ENCODE results near the gene BPIFA3. TPM values are rescaled to one million over a fixed set of nuclear protein-coding genes. Genes with fewer than 3 reads are reported as not detected.
"Not testable (repeated sequence)": the region's sequence is repeated elsewhere in the genome, so short reads cannot be mapped to it uniquely, and the experiment has no call there.

Gene BPIFA3
- total and polyA plus RNA-seq, 4 experiments from 2014 or later, result not detected

DNA sequence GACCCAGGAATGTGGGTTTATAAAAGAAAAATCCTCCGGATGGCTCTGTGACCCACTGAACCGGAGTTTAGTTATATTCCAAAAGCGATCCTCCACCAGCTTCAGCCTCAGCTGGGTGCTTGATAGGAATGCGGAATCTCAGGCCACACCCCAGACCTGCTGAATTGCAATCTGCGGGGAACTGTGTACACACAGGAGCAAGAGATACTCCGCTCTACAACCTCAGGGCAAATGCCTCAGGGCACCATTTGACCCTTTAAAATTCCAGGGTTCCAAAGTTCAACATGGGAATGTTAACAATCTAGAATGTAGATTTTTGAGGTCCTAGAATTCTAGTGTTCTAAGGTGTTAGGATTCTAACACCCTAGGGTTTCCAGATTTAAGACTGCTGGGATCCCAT lies 38.4 kb upstream of the BPIFA3 start:
- no peaks in the 10 kb centered on the region for H3K9me3 ChIP-seq (ENCODE audit: control insufficient read depth in 1 of 2, low read length in 2 of 2)
- H3K36me3 Mint-ChIP-seq, result no peaks in the 10 kb centered on the region
- H3K27me3 Mint-ChIP-seq, result peaks cover 0 to 7% of the 10 kb centered on the region in 2 donors
- H3K4me1 ChIP-seq (ENCODE audit: insufficient read depth, low read length), result no peaks in the 10 kb centered on the region
- no peak overlapping the region for H3K4me3 Mint-ChIP-seq
- no peak overlapping the region for H3K27ac Mint-ChIP-seq
- ChIA-PET CTCF (ENCODE audit: partially characterized antibody) (no interaction called here), POLR2A (ENCODE audit: partially characterized antibody) (no interaction called here)
- H3K27ac ChIP-seq (ENCODE audit: low read depth, low read length), result no peak overlapping the region
- intact Hi-C loops (cut with micrococcal nuclease), result no loop called here
- no peak for DNase-seq
- no peak overlapping the region for H3K4me3 ChIP-seq (ENCODE audit: low read length in 2 of 2)
- peaks cover 0 to 5% (median 0%) of the 10 kb centered on the region in 8 donors for H3K9me3 Mint-ChIP-seq
- H3K36me3 ChIP-seq (ENCODE audit: insufficient read depth, low read length), result no peaks in the 10 kb centered on the region
- no peaks in the 10 kb centered on the region for H3K27me3 ChIP-seq (ENCODE audit: insufficient read depth, low read length)
- no peaks in the 10 kb centered on the region for H3K4me1 Mint-ChIP-seq

DNA sequence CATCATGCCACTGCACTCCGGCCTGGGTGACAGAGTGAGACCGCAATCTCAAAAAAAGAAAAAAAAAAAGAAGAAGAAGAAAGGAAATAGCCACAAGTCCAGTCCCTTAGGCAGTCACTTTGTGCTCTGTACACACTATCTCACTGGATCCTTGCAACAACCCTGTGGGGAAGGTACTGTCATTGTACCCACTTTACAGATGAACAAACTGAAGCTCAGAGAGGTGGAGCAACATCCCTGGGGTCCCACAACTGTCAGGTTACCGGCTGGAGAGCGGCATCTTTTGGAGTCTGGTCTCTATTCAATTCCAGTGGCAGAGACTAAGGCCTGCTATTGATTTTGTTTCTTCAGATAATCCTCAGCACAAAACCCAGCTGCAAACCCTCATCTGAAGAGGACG lies 37.0 kb upstream of the BPIFA3 start:
- Mint-ChIP-seq H3K4me3 (no peak overlapping the region), H3K36me3 (no peaks in the 10 kb centered on the region), H3K27ac (no peak overlapping the region), H3K9me3 (peaks cover 0 to 5% (median 1%) of the 10 kb centered on the region in 8 donors), H3K4me1 (no peaks in the 10 kb centered on the region), H3K27me3 (peaks cover 0 to 7% of the 10 kb centered on the region in 2 donors)
- POLR2A ChIA-PET (ENCODE audit: partially characterized antibody), result no interaction called here
- no peaks in the 10 kb centered on the region for H3K36me3 ChIP-seq (ENCODE audit: insufficient read depth, low read length)
- H3K4me1 ChIP-seq (ENCODE audit: insufficient read depth, low read length), result no peaks in the 10 kb centered on the region
- H3K27ac ChIP-seq (ENCODE audit: low read depth, low read length), result no peak overlapping the region
- H3K27me3 ChIP-seq (ENCODE audit: insufficient read depth, low read length), result no peaks in the 10 kb centered on the region
- no peaks in the 10 kb centered on the region for H3K9me3 ChIP-seq (ENCODE audit: control insufficient read depth in 1 of 2, low read length in 2 of 2)
- H3K4me3 ChIP-seq (ENCODE audit: low read length in 2 of 2), result no peak overlapping the region
- CTCF ChIA-PET (ENCODE audit: partially characterized antibody), result no interaction called here
- intact Hi-C loops (cut with micrococcal nuclease), result no loop called here
- no peak for DNase-seq

DNA sequence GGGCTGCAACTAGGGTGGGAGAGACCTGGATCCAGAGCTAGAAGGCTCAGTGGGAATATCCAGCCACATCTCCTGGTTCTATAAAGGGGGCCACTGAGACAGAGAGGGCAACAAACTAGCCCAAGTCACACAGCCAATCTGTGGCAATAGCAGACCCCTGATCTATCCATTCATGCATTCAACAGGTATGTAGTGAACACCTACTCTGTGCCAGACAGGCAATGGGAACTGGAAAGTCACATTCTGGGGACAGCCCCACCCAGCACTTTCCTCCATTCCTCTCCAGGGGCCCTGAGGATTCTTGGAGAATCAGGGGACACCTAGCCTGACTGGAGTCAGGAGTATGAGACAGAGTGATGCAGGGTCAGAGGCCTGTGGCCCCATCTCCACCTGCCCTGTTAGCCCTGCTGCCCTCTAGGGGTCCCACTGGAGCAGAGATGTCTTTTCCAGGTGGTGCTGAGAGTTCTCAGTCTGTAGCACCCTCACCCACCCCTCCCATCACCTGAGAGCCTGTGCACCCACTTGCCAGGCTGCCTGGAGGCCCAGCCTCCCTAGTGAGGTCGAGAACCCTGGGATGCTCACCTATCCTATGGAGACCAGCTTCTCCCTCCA lies 35.6 kb upstream of the BPIFA3 start:
- Histone ChIP-seq H3K27me3 (ENCODE audit: insufficient read depth, low read length) (no peaks in the 10 kb centered on the region), H3K27ac (ENCODE audit: low read depth, low read length) (no peak overlapping the region), H3K9me3 (ENCODE audit: control insufficient read depth in 1 of 2, low read length in 2 of 2) (no peaks in the 10 kb centered on the region), H3K4me1 (ENCODE audit: insufficient read depth, low read length) (no peaks in the 10 kb centered on the region), H3K36me3 (ENCODE audit: insufficient read depth, low read length) (no peaks in the 10 kb centered on the region), H3K4me3 (ENCODE audit: low read length in 2 of 2) (no peak overlapping the region)
- intact Hi-C loops (cut with micrococcal nuclease), result no loop called here
- ChIA-PET POLR2A (ENCODE audit: partially characterized antibody) (no interaction called here), CTCF (ENCODE audit: partially characterized antibody) (no interaction called here)
- no peaks in the 10 kb centered on the region for H3K36me3 Mint-ChIP-seq
- peaks cover 0 to 5% (median 1%) of the 10 kb centered on the region in 8 donors for H3K9me3 Mint-ChIP-seq
- no peak overlapping the region for H3K27ac Mint-ChIP-seq
- no peak overlapping the region for H3K4me3 Mint-ChIP-seq
- no peaks in the 10 kb centered on the region for H3K4me1 Mint-ChIP-seq
- H3K27me3 Mint-ChIP-seq, result peaks cover 0 to 7% of the 10 kb centered on the region in 2 donors
- no peak for DNase-seq

DNA sequence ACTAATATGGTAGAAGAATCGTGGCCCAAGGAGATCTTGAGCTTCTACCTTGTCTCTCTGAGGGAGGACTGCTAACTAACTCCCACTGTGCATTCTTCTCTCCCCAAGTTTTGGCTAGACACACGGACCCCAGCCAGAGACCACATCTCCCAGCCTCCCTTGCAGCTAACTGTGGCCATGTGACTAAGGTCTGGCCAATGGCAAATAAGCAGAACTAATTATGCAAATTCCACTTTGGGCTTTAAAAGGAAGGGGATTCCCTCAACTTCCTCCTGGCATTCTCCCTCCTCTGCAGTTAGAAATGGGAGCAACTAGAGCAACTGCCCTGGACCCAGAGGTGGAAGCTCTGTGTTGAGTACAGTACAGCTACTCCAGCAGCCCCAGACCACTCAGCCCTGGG lies 33.8 kb upstream of the BPIFA3 start:
- CTCF ChIA-PET (ENCODE audit: partially characterized antibody), result no interaction called here
- Mint-ChIP-seq H3K36me3 (no peaks in the 10 kb centered on the region), H3K9me3 (peaks cover 0 to 5% (median 1%) of the 10 kb centered on the region in 8 donors), H3K27me3 (peaks cover 0 to 7% of the 10 kb centered on the region in 2 donors), H3K27ac (no peak overlapping the region), H3K4me1 (no peaks in the 10 kb centered on the region), H3K4me3 (no peak overlapping the region)
- Histone ChIP-seq H3K4me1 (ENCODE audit: insufficient read depth, low read length) (no peaks in the 10 kb centered on the region), H3K27ac (ENCODE audit: low read depth, low read length) (no peak overlapping the region), H3K9me3 (ENCODE audit: control insufficient read depth in 1 of 2, low read length in 2 of 2) (no peaks in the 10 kb centered on the region), H3K27me3 (ENCODE audit: insufficient read depth, low read length) (no peaks in the 10 kb centered on the region), H3K4me3 (ENCODE audit: low read length in 2 of 2) (no peak overlapping the region), H3K36me3 (ENCODE audit: insufficient read depth, low read length) (no peaks in the 10 kb centered on the region)
- POLR2A ChIA-PET (ENCODE audit: partially characterized antibody), result no interaction called here
- intact Hi-C loops (cut with micrococcal nuclease), result no loop called here
- DNase-seq, result no peak

DNA sequence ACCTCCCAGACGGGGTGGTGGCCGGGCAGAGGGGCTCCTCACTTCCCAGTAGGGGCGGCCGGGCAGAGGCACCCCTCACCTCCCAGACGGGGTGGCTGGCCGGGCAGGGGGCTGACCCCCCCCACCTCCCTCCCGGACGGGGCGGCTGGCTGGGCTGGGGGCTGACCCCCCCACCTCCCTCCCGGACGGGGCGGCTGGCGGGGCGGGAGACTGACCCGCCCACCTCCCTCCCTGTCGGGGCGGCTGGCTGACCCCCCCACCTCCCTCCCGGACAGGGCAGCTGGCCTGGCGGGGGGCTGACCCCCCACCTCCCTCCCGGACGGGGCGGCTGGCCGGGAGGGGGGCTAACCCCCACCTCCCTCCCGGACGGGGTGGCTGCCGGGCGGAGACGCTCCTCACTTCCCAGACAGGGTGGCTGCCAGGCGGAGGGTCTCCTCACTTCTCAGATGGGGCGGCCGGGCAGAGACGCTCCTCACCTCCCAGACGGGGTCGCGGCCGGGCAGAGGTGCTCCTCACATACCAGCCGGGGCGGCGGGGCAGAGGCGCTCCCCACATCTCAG lies 32.0 kb upstream of the BPIFA3 start:
- H3K4me1 ChIP-seq (ENCODE audit: insufficient read depth, low read length); H3K9me3 Mint-ChIP-seq; POLR2A ChIA-PET (ENCODE audit: partially characterized antibody); CTCF ChIA-PET (ENCODE audit: partially characterized antibody); H3K36me3 ChIP-seq (ENCODE audit: insufficient read depth, low read length); H3K4me3 ChIP-seq (ENCODE audit: low read length in 2 of 2); intact Hi-C loops (cut with micrococcal nuclease); H3K27me3 Mint-ChIP-seq; H3K27ac ChIP-seq (ENCODE audit: low read depth, low read length); H3K4me1 Mint-ChIP-seq; H3K27me3 ChIP-seq (ENCODE audit: insufficient read depth, low read length); H3K36me3 Mint-ChIP-seq; H3K9me3 ChIP-seq (ENCODE audit: control insufficient read depth in 1 of 2, low read length in 2 of 2); DNase-seq; H3K27ac Mint-ChIP-seq; H3K4me3 Mint-ChIP-seq: not testable (repeated sequence)

- Histone ChIP-seq H3K4me3 (ENCODE audit: low read length in 2 of 2) (no peak overlapping the region), H3K4me1 (ENCODE audit: insufficient read depth, low read length) (no peaks in the 10 kb centered on the region), H3K27ac (ENCODE audit: low read depth, low read length) (no peak overlapping the region), H3K36me3 (ENCODE audit: insufficient read depth, low read length) (no peaks in the 10 kb centered on the region), H3K9me3 (ENCODE audit: control insufficient read depth in 1 of 2, low read length in 2 of 2) (no peaks in the 10 kb centered on the region), H3K27me3 (ENCODE audit: insufficient read depth, low read length) (no peaks in the 10 kb centered on the region)
- Mint-ChIP-seq H3K36me3 (no peaks in the 10 kb centered on the region), H3K27ac (no peak overlapping the region), H3K27me3 (peaks cover 6 to 11% of the 10 kb centered on the region in 2 donors), H3K4me3 (no peak overlapping the region), H3K4me1 (no peaks in the 10 kb centered on the region), H3K9me3 (peaks cover 0 to 5% (median 1%) of the 10 kb centered on the region in 8 donors)
- ChIA-PET CTCF (ENCODE audit: partially characterized antibody) (no interaction called here), POLR2A (ENCODE audit: partially characterized antibody) (no interaction called here)
- DNase-seq, result no peak
- intact Hi-C loops (cut with micrococcal nuclease), result no loop called here
Observed at GRCh38 chr20:33187491-33187890, 29.7 kb upstream of the BPIFA3 start.

GRCh38 chr20:33188421-33188820 lies 28.7 kb upstream of the BPIFA3 start:
- no peak for DNase-seq
- no peaks in the 10 kb centered on the region for H3K9me3 ChIP-seq (ENCODE audit: control insufficient read depth in 1 of 2, low read length in 2 of 2)
- H3K27me3 Mint-ChIP-seq, result peaks cover 6 to 8% of the 10 kb centered on the region in 2 donors
- ChIA-PET POLR2A (ENCODE audit: partially characterized antibody) (no interaction called here), CTCF (ENCODE audit: partially characterized antibody) (no interaction called here)
- H3K4me3 ChIP-seq (ENCODE audit: low read length in 2 of 2), result no peak overlapping the region
- no peaks in the 10 kb centered on the region for H3K4me1 ChIP-seq (ENCODE audit: insufficient read depth, low read length)
- intact Hi-C loops (cut with micrococcal nuclease), result no loop called here
- no peak overlapping the region for H3K27ac ChIP-seq (ENCODE audit: low read depth, low read length)
- peaks cover 0 to 3% (median under 1%) of the 10 kb centered on the region in 8 donors for H3K9me3 Mint-ChIP-seq
- H3K36me3 ChIP-seq (ENCODE audit: insufficient read depth, low read length), result no peaks in the 10 kb centered on the region
- H3K4me3 Mint-ChIP-seq, result no peak overlapping the region
- no peaks in the 10 kb centered on the region for H3K27me3 ChIP-seq (ENCODE audit: insufficient read depth, low read length)
- H3K4me1 Mint-ChIP-seq, result no peaks in the 10 kb centered on the region
- no peak overlapping the region for H3K27ac Mint-ChIP-seq
- H3K36me3 Mint-ChIP-seq, result no peaks in the 10 kb centered on the region

GRCh38 chr20:33191484-33191883 lies 25.7 kb upstream of the BPIFA3 start:
- no peak for DNase-seq
- H3K4me3 ChIP-seq (ENCODE audit: low read length in 2 of 2), result no peak overlapping the region
- no peaks in the 10 kb centered on the region for H3K9me3 ChIP-seq (ENCODE audit: control insufficient read depth in 1 of 2, low read length in 2 of 2)
- H3K4me1 Mint-ChIP-seq, result no peaks in the 10 kb centered on the region
- no peaks in the 10 kb centered on the region for H3K4me1 ChIP-seq (ENCODE audit: insufficient read depth, low read length)
- H3K27me3 Mint-ChIP-seq, result peaks cover 7 to 11% of the 10 kb centered on the region in 2 donors
- intact Hi-C loops (cut with micrococcal nuclease), result no loop called here
- H3K27ac ChIP-seq (ENCODE audit: low read depth, low read length), result no peak overlapping the region
- H3K9me3 Mint-ChIP-seq, result no peaks in the 10 kb centered on the region
- no peak overlapping the region for H3K4me3 Mint-ChIP-seq
- ChIA-PET CTCF (ENCODE audit: partially characterized antibody) (no interaction called here), POLR2A (ENCODE audit: partially characterized antibody) (no interaction called here)
- no peaks in the 10 kb centered on the region for H3K36me3 ChIP-seq (ENCODE audit: insufficient read depth, low read length)
- no peaks in the 10 kb centered on the region for H3K27me3 ChIP-seq (ENCODE audit: insufficient read depth, low read length)
- H3K27ac Mint-ChIP-seq, result no peak overlapping the region
- H3K36me3 Mint-ChIP-seq, result no peaks in the 10 kb centered on the region

Data from CD4-positive, alpha-beta memory T cell (primary cell).